Epidermal melanocyte (primary cell): ENCODE results near the gene CPVL.
"Not testable (repeated sequence)": the region's sequence is repeated elsewhere in the genome, so short reads cannot be mapped to it uniquely, and the experiment has no call there.

Source experiments
- DNase-seq: peaks from one replicate; pipeline ENCODE4 v3.0.0; 2011; ENCODE audit warnings: low spot score; ENCODE audit not compliant: insufficient read length

The CPVL gene

DNA sequence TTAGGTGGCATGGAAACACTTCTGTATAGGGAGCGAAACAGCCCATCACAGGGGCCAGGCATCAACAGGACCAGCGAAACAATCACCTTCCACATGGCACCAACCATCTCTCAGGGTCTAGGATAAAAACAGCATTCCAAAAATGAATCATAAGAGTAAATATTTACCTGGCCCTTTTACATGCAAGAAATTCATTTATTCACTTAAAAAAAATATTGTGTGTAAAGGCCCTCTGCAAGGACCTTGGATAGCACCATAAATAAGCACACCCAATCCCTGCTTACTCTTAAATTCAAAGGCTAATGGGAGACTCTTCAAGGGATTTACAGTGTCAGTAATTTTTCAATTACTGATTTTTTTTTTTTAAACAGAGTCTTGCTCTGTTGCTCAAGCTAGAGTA lies 25.4 kb downstream of the CPVL start:
- no peak for DNase-seq

DNA sequence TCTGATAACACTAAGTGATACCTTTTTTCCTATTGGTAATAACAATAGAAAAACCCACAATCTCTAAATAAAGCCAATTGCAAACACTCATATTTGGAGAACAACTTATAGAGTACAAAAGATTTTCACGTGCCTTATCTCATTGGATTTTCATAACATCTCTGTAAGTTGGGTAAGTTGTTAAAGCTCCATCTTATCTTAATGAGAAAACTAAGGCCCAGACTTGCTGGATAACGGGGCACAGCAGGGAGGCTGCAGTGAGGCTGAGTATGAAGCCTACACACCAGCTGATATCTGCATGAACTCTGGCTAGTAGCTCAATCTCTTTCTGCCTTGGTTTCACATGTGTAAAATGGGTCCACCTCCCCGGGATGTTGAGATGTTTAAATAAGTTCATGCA lies 26.8 kb downstream of the CPVL start:
- no peak for DNase-seq

DNA sequence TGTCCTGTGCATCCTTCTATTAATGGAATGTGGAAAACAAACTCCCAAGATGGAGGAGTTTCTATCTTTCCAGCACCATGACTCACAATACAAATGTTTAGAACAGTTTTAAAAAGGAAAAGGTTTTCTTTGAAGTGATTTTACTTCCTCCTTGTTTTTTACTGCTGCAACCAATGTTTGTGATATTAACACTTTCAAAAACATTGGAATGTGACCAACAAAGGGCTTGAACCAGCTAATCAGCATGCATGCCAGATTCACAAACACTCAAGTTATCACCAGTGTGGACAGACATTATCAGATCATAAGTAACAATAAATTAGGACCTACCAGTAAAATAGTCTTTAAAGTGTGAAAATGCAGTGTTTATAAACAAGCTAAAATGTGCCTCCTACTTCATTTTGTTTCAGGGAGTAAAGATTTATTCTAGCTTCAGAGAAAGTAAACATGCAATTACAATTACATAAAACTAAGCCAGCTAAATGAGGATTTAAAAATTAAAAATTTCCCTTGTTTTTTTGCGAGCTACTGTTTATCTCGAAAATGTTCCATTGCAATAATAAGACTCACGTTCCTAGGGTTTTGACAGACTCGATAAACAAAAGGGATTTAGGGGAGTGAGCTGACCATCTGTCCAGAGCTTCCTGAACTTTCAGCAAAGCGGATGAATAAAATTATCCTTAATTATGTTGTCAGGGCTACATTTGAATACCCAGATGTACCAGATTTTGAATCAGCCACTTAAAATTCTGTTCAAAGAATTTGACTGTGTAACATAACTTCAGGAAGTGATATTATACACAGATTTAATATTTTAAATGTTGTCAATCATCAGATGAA lies 29.8 kb downstream of the CPVL start:
- no peak for DNase-seq

DNA sequence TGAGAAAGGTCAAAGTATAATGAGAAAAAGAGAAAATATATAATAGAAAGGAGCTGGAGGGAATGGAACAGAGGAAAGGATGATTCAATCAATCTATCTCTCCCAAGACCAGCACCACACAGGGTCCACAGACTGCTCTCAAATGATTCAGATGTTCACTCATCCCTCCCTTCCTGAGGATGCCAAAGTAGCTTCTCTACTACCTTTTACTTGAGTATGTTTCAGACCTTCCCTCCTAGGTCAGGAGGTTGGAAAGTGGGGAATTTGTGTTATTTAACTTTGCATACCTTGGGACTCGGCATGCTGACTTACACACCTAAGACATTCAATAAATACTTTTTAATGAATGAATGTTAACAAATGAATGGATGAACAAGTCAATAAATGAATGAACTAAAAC lies 30.6 kb downstream of the CPVL start:
- DNase-seq = no peak

DNA sequence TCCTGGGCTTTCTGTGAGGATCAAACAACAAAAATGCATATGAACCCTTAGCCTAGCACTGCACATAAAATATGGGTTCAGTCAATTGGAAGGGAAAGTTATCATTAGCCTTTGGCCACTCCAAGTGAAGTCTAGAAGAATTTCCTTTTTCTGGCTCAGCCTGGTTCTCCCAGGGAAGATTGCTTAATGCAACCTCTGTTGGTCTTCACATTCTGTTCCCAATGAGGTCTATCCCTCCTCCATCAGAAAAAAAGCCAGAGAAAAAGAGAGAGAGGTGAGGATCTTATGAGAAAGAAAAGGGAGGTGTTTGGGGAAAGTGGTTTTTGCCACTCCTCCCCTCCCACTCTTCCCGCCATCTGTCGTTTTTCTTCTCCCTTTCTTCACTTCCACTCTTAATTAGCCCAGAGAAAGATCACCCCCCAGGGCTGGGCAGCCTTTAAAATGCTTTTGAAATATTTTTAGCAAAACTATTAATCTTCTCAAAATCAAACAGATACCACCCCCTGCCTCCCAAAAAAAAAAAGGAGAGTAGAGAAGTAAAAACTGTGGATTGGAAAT lies 31.1 kb downstream of the CPVL start:
- no peak for DNase-seq

DNA sequence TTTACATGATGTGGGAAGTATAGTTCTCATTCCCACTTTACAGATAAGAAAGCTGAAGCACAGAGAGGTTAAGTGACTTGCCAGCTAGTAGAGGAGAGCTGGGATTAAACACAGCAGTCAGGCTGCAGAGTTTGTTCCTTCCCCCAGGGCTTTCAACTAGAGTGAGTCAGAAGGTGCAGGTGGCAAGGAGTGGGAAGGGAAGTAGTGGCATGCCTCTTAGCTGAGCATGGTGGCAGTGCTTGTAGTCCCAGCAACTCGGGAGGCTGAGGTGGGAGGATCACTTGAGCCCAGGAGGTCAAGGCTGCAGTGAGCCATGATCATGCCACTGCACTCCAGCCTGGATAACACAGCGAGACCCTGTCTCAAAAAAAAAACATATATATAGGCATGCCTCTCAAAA lies 32.1 kb downstream of the CPVL start:
- not testable (repeated sequence) for DNase-seq

DNA sequence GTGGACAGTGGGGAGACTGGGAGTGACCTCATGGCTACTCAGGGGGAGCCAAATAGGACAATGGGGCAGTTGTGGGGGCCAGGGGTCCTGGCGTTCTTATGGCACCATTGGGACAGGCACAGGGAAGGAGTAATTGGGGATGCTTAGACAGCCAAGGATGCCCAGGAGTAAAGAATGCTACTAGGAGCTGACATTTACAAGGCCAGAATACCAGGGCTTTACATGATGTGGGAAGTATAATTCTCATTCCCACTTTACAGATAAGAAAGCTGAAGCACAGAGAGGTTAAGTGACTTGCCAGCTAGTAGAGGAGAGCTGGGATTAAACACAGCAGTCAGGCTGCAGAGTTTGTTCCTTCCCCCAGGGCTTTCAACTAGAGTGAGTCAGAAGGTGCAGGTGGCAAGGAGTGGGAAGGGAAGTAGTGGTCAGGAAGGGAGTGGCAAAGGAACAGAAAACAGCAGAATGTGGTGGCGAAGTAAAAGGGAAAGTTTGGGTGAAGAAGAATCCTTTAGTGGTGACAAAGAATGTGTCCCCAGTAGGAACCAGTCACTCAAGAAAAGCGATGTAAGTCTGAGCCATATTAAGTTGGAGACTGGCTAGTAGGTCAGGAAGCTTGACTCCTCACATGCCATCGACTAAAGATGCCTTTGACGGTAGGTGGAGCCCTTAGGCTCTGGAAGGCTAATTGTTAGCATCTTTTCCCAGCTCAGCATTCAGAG lies 32.8 kb downstream of the CPVL start:
- no peak for DNase-seq

DNA sequence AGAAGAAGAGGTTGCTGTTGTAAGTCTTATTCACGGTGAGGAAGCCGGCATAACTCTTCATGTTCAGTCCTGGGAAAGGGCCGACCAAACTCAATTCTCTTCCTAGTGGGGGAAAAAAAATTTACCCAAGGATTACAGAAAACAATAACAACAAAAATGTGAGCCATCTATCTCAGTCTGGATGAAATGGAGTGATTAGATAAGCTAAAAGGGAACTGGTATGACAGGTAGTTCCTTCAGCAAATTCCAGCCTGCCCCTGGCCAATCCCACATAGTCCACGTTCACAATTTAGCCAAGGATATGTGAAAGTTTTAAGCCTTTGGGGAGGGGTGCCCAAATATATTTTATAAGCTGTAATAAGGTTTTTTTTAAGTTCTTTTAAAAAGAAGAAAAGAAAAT lies 33.6 kb downstream of the CPVL start:
- DNase-seq = no peak

DNA sequence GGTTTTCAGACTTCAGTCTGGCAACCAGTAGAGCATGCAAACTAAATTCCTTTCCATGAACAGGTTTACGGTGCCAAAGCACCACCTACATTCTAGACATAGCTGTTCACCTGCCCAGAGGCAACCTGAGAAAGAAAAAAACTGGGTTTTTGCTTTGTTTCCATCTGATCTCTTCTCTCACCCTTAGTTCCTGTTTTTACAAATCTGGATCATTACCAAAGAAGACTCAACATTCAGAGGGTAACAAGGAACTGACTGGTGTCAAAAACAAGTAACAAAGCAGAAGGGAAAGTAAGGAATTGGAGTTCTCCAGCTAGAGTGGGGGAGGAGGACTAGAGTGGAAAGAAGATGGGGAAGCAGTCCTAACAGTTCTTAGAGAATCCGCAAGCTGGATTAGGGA lies 36.4 kb downstream of the CPVL start:
- no peak for DNase-seq

DNA sequence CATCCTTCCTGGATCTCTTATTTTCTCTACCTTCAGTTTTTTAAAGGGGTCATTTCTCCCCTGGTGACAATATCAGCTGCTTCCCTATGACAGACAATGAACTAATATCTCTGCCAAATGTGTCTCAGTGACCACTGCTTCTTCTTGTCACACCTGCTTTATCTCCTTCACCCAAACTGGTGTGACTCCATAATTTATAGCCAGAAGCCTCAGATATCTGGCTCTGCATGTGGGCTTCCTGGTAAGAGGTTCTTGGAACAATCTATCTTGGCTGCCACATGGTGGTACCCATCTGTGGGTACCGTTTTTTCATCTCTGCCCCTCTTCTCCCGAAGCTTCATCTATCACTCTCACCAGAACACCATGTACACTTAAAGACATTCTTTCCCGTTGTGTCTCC lies 37.0 kb downstream of the CPVL start:
- DNase-seq = no peak

DNA sequence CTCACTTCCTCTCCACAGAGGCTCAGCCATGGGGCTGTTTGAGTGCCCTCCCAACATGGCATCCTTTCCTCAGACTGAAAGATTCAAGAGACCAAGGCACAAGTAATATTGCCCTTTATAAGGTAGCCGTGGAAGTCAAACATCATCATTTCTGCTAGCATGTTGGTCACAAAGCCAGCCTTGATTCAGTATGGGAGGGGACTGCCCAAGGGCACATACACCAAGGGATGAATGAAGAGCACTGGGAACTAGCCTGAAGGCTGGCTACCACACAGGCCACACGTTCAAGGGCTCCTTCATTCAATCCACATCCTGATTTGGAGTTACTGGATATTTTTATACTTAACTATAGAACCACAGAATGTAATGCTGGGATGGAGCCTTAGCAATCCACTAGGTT lies 39.3 kb downstream of the CPVL start:
- DNase-seq = no peak

DNA sequence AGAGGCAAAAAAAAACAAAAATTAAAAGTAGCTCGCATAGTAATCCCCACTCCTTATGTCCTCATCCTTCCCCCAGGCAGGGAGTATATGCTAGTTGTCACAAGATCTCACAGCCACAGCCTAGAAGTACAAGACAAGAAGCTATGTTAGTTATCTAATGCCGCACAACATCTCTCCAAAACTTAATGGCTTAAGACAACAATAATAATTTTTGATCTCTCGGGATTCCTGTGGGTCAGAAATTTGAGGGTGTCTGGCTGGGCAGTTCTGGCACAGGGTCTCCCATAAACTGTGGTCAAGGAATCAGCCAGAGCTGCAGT lies 39.7 kb downstream of the CPVL start:
- DNase-seq = no peak

DNA sequence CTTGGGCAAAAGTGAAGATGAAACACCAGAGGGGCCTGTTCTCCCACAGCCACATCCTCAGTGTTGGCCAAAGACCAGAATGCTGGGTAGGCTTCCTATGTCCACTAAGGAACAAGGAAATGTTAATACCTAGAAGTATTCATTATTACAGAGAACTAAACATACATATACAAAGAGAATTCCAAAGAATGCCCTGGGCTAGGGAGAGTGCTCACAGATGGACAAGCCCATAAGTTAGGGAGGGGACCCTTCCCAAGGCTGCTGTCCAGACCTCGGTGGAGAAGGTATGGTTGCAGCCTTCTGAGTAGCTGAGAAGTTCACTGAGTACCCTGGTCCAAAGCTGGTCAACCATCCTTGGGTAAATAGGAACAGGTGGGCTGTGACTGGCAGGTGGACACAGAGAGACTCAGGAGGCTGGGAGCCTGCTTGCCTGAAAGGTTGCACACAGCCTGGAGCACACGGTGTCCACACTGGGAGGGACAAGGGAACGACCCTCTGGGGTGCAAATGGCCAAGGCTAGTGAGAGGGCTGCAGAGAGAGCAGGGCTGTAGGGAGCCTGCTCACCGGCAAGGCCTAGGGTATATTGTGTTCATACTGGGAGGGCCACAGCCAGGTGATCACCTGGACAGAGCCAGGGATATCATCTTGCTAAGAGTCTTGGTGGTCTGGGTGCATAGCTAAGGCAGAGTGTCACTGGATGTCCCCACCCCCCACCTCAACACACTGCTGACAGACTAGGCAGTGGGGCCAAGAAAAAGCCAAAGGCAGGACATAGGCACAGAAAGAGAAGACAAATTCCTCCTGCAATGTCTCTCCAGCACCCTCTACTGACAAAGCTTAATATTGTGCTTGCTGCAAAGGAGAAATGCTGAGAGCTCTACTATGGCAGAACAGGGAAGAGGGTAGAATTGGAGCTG lies 40.3 kb downstream of the CPVL start:
- no peak for DNase-seq

DNA sequence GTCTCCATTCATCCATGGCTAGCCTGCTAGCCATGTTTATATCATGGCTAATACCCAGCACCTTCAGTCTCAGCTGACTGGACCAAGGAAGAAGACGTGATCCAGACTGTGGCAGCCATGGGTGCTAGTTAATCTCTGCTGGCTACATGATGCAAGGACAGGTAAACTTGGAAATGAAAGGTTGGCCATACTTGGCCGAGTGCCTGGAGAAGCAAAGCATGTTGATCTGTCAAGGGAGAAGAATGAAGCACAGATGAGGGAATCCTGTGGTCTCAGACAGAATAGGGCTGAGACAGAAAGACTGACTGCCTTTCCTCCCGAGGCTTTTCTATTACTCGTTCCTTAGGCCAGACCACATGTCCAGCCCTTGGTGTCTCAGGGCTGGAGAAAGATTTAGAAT lies 41.1 kb downstream of the CPVL start:
- no peak for DNase-seq

DNA sequence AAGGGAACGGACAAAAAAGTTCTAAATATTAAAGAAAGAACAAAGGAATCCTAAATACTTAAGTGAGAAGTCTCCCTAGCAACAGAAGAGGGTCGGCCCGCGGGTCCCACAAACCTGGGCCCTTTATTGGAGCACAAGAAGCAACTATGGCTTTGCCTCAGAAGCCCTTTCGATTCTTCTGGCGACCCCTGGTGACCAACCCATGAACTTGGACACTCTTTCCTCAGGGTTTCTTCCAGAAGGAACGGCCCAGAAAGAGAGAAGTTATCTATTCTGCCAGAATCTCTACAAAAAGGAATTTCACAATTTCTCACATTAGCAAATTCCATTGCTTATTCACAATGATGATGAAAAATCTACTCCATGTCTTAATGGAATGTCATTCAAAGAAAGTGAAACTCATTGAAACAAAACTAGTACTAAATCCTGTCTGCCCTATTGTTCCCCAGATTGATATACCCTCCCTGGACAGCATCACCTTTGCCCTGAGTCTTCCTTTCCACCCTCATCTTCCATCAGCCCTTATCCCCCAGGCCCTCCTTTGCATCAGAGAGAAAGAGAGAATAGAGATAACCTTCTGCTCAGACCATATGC lies 43.7 kb downstream of the CPVL start:
- DNase-seq = no peak

DNA sequence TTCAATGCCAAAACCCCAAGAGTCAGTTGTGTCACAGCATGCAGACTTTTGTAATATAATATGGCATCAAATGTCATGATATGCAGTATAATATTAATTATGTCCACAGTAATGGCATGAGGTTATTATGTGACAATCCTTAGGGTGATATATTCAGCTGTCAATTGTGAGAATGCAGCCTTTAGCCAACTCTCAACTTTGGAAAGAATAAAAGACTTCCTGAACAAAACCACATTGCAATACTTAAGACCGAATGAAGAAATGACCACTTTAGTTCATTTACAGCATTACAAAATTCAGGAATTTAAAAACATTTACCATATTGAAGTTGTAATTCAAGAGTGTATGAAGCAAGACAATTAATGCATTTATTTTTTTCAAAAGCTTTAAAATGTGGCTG lies 45.4 kb downstream of the CPVL start:
- DNase-seq = no peak

DNA sequence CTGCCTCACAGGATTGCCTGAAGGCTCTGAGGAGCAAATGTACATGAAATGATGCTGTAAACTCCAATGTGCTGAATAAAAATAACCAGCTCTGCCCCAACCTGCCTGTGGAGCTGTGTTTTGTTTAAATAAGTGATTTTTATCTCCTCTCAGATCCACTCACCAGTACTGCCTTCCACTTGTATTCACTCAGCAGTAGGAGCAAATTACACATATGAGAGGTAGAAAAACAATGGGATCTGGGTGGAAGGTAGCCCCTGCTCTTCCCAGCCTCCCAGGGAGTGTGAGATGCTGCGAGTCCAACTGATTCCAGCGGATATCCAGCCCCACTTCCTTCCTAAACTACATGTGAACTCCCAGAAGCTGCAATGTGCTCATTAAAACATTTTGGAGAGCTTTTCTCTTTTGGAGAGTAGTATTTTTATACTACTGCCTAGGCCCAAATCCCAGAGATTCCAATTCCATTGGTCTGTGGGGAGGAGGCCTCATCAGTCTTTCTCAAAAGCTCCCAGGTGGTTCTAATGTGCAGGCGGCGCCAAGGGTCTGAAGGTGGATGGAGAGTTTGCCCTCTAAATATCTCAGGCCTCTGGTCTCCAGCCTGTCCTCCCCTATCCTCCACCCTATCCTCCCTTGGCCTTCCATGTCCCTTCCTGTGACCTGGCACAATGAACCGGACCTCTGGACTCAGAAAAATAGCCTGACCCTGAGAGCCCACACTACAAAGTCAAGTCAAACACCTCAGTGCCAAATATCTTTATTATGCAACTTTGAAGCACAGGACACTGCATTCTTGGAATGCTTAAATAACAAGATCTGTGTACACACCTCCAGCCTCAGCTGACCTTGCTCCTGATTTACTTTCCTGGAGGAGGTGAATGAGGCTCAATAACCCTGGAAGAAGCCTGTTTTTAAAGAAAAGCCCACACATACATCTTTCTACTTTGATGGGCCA lies 46.2 kb downstream of the CPVL start:
- no peak for DNase-seq

DNA sequence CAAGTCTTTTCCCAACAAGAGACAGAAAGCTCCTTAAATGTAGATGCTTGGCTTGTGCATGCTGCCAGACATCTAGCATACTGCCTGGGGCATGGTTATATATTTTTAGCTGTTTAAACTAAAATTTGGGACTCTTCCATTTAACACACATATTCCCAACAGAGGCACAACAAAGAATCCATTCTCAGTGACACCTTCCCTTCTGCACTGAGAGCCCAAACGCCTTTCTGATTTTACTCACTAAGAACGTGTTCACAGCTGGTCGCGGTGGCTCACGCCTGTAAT lies 49.9 kb downstream of the CPVL start:
- DNase-seq = no peak

DNA sequence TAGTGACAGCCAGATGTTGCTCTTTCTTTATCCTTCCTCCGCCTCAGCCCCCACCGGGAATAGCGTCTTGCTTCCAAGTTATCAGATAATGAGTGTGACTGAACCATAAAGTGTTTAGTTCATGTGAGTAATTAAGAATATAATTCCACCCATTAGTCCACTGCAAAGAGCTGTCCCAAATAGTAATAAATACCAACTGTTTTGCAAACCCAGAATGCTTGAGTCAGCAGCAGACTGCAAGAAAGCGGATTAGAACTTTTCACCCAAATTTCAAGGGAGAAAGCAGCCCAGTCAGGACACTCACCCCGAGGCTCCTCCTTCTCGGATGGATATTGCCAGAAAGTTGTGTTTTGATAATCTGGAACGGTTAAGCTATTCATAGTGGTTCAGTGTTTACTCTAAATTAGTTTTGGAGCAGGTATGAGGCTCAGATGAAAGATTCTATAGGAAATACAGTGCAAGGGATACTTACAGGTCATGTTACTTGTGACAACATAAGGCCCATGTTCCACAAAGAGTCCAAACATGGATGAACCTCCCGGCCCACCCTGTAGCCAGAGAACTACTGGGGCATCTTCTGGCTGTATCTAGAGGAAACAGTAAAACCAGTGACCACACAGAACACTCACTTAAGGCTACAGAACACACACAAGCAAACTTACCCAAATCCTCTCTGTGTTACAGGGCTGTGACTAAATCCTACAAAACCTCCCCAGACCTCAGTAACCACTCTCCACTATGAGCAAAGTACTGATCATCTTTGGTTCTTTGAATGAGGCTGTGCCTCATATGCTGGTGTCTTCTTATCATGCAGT lies 50.5 kb downstream of the CPVL start:
- DNase-seq = no peak

DNA sequence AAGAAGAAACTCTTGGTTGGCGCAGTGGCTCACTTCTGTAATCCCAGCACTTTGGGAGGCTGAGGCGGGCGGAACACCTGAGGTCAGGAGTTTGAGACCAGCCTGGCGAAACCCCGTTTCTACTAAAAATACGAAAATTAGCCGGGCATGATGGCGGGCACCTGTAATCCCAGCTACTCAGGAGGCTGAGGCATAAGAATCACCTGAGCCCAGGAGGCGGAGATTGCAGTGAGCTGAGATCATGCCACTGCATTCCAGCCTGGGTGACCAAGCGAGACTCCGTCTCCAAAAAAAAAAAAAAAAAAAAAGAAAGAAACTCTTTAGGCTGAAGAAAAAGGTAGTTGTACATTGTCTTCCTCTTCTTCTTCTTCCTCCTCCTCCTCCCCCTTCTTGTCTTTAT lies 53.2 kb downstream of the CPVL start:
- not testable (repeated sequence) for DNase-seq
